Measurements from ENCODE around the gene ROR1.
"Not testable (repeated sequence)": the region's sequence is repeated elsewhere in the genome, so short reads cannot be mapped to it uniquely, and the experiment has no call there.

ROR1 gene

DNA sequence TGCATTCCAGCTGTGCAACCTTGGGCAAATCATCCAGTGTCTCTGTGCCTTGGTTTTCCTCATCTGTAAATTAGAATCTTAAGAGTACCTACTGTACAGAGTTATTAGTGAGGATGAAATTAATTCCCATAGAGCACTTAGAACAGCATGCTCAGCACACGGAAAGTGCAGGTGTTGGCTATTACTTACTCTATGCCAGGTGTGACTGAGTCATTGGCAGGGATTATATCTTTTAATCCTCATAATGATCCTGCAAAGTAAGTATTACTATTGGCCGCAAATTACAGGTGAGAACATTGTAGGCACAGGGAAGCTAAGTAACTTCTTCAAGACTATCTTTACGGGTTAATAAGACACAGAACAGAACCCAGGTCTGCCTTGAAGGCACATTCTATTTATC, 423.3 kb downstream of the ROR1 start:
- DNase-seq: no peak

DNA sequence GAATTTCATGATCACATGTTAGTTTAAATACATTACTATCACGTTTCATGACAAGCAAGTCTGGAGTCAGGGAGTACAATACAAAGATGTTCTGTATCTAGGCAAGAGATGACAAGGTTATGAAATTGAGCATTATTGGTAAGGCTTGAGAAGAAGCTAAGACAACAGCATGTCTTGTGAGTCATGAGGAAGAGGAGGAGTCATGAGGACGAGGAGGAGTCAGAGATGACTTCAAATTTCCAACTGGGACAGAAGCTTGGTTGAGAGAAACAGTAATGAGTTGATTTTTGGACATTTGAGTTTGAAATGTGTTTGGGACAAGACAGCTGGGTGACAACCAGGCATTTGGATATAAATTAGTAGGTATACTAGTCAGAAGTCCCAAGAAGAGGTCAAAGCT, 425.3 kb downstream of the ROR1 start:
- DNase-seq: no peak

DNA sequence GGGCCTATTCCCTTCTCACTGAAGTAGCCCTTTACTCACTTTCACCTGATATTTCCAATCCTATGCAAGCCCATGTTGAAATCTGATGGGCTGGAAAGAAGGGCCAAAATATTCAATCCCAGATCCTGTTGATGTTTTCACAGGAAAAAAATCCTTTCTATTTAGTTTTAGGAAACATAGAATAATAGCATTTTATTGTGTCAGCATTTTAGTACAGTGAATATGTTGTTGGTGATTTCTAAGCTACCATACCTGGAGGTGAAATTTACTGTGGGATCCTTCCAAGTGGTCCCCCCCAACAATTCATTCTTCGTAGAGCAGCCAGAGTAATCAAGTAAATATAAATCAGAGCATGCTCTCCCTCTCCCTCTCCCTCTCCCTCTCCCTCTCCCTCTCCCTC, 426.2 kb downstream of the ROR1 start:
- no peak for DNase-seq

DNA sequence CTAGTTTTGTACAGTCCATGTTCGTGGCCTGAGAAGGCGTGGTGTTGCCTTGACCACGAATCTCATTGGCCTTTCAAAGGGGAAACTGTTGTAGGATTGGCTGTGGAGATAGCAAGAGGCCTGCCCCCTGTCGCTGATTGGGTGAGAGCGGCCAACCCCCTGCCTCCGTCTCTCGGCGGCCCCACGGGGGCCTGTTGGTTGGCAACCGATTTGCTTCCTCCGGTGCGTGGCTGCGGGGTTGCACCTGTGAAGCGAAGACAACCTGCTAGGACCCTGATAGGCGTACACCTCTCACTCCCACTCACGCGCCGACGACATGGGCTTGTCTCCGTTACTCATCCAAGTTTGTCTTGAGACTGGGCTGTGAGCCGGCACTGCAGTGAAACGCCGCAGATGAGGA, 429.6 kb downstream of the ROR1 start, which contains the start of gene UBE2U:
UBE2U (plus strand) TSS at position 204 of the 400 bp plus-strand sequence. CDS start 428 bp downstream, outside the sequence.
- DNase-seq: no peak

DNA sequence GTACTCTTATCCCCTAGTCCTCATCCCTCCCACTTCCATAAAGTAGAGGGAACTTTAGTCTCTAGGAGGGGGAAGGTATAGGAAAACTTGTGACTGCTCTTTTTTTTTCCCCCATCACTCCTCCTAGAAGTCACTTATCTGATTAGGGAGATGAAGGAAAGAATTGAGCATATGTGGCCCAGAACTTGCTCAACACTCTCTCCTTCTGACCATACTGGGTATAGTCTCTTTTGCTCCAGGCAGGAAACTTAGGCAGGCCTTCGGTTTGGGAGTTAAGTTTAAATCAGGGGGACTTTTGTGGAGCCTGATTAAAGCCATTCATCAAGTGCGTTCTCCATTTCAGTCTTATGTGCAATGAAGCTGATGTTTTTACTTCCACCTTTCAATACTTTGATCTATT, 435.4 kb downstream of the ROR1 start:
- DNase-seq: no peak

DNA sequence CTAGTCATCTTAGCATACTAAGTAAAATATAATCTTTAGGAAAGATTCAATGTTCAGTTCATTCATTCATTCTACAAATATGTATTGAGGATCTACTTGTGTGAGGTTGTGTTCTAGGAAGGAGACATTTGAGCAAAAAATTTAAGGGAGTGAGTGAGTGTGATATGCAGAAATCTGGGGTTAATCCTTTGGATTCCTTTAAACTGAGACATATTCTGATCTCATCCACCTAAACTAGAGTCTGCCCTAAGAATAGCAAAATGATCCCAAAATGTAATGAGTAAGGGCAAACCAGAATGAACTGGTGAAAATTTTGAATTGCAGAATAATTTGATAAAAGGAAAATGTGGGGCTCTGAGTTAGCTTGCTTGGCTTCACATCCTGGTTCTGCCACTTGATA, 438.2 kb downstream of the ROR1 start:
- no peak for DNase-seq

DNA sequence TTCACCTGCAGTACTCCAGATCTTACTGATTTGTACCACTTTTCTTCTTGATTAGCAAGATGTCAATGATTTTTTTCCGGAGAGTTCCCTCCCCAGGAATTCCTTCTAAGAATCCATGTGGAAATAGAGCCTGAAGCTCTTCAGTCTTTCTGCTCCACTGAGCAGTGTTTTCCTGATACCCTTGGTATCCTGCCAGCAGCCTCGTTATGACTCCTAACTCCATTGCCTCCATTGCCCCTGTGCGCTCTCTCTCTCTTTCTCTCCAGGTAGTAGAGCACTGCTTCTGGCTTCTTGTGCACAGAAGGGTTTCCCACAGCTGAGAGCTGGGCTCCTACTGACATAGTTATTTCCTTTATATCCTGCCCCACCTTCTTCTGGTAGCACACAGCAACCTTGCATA, 441.8 kb downstream of the ROR1 start:
- no peak for DNase-seq

DNA sequence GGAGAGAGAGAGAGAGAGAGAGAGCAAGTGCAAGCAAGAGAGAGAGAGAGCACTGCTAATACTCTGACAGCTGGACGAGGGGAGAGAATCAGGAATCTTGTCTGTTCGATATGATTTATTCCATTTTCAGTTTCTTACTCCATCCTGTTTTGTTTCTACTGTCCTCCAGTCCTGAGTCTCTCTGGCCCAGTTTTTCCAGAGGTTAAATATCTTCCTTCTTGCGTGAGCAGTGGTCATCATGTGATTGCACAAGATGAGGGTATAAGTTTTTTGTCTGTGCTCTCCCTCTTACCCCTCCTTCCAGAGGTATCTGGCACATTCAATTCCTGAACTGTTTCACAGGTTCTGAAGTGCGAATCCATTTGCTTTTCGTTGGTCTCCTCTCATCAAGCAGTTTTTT, 446.4 kb downstream of the ROR1 start:
- DNase-seq: no peak

DNA sequence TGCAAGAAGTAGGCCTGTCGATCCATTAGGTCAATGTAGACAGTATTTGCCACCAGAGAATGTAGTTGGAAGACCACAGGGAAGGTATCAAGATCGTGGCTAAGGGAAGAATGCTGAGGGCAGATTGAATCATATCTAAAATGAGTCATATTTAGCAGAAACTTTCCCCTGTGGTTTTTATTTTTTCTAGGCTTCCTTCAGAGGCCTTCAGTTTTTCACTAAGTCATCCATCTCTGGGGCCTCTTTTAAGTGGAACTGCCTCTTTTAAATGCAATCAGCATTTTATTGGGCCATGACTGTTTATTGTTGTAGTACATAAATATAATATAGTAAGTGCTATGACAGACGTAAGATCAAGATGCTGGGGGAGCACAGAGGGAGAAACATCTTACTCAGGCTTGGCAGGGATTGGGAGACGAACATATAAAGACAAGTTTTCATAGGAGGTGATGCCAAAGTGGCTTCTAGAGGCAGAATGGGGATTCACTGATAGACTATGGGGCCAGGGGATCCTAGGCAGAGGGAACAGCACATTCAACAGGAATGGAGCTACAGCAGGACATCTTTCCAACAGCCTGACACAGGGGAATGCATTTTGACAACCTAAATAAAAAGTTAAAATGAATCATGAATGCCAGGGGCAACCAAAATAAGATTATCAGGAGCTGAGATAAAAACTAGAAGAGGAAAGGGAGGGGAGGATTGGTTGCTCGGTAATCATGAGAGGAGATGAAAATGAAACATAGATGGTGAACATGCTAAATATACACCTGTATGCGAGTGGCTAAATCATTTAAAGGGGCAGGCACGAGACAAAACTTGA, 449.7 kb downstream of the ROR1 start:
- DNase-seq: no peak

DNA sequence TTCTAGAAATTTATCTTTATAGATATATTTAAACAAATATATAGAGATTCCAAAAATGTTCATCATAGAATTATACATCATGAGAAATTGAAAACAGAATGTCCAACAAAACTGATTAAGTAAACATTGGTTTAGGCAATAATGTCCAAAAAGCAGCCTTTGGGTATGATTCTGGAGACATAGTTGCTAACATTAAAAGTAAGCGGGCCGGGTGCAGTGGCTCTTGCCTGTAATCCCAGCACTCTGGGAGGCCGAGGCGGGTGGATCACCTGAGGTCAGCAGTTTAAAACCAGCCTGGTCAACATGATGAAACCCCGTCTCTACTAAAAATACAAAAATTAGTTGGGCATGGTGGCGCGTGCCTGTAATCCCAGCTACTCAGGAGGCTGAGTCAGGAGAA, 450.4 kb downstream of the ROR1 start:
- DNase-seq: not testable (repeated sequence)

DNA sequence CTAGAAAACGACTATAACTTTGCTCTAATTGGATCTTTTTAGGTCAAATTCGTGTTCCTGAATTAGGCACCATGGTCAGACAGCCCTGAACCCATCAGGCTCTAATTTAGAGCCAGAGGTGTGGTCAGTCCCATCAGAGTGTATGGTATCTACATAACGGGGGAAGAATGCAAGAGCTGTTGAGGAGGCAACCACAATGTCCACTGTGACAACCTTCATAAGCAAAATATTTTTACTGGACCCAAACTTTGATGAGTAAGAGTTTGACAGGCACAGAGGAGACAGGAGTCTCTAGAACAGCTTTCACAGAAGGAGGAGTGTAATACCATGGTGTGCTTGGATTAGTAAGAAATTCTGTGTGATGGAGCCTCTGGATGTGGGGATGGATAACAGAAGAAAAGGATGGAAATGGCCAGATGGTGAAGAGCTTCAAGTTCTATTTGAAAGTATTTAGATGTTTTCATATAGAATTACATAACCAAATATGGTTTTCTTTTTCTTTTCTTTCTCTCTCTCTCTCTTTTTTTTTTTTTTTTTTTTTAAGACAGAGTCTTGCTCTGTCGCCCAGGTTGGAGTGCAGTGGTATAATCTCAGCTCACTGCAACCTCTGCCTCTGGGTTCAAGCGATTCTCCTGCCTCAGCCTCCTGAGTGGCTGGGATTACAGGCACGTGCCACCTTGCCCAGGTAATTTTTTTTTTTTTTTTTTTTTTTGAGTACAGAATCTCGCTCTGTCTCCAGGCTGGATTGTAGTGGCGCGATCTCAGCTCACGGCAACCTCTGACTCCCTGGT, 454.5 kb downstream of the ROR1 start:
- no peak for DNase-seq

DNA sequence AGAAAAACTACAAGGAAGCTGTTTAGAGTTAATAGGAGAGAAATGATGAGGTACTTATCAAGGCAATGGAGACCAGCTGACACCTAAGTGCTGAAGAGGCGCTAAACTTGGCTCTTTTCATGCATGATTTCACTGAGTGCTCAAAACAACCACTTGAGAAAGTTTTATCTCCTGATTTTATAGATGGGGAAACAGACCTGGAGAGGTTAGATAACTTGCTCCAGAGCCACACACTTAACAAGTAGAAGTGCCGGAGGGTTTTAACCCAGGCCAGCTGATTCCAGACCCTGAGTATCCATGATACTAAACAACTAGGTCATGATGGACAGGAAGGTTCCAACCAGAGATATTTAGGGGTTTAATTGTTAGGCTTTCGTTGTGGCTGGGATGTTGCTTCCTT, 455.5 kb downstream of the ROR1 start:
- no peak for DNase-seq
